Measurements from ENCODE around the gene FADS3. TPM values are rescaled to one million over a fixed set of nuclear protein-coding genes. Genes with fewer than 3 reads are reported as not detected.

FADS3 gene
- total RNA-seq, 1 experiment from 2014 or later, result 50.0 TPM

GRCh38 chr11:61840371-61840770 is 51.0 kb downstream of the FADS3 start:
- DNase-seq (ENCODE audit: low spot score) (no peak), ATAC-seq (no peak)
- Mint-ChIP-seq H3K4me1 (peaks cover 15% of the 10 kb centered on the region), H3K36me3 (peaks cover 79% of the 10 kb centered on the region), H3K27ac (peak overlapping the region; percentile 41; the same call in 1 of the 2 replicates), H3K27me3 (ENCODE audit: low read depth) (no peaks in the 10 kb centered on the region), H3K9me3 (0 out of 2 replicates have a peak, but pooled peaks cover 3% of the 10 kb centered on the region), H3K4me3 (no peak overlapping the region)
- no peak for TF ChIP-seq TEAD4 (CRISPR knock-in tag; IDR thresholded peaks at IDR 0.05)
- no peak for TF ChIP-seq ESRRA (CRISPR knock-in tag; IDR thresholded peaks at IDR 0.05; ENCODE audit: borderline replicate concordance)
- no peak for TF ChIP-seq FOXP1 (CRISPR knock-in tag; IDR thresholded peaks at IDR 0.05; ENCODE audit: borderline replicate concordance)
- TF ChIP-seq ZNF263 (CRISPR knock-in tag; IDR thresholded peaks at IDR 0.05; ENCODE audit: low read depth), result no peak
- no peak for TF ChIP-seq HMGXB4 (CRISPR knock-in tag; IDR thresholded peaks at IDR 0.05)
- no peak for TF ChIP-seq ZNF396 (CRISPR knock-in tag; IDR thresholded peaks at IDR 0.05; ENCODE audit: borderline replicate concordance)
- TF ChIP-seq ETV6 (CRISPR knock-in tag; IDR thresholded peaks at IDR 0.05), result no peak
- no peak for TF ChIP-seq NR3C1 (CRISPR knock-in tag; conservative IDR thresholded peaks at IDR 0.05; ENCODE audit: low read depth)
- TF ChIP-seq SOX15 (CRISPR knock-in tag; IDR thresholded peaks at IDR 0.05), result no peak
- ChIA-PET CTCF (no interaction called here), POLR2A (no interaction called here)

DNA sequence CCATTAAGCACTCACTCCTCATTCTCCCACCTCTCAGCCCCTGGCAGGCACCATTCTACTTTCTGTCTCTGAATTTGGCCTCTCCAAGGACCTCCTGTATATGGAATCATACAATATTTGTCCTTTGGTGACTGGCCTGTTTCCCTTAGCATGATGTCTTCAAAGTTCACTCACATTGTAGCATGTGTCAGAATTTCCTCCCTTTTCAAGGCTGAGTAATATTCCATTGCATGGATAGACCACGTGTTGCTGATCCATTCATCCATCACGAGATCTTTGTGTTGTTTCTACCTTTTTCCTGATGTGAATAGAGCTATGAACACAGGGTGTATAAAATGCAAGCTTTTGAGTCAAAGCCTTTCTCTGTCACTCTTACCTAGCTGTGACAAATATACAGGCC is 51.6 kb downstream of the FADS3 start:
- Mint-ChIP-seq H3K9me3 (0 out of 2 replicates have a peak, but pooled peaks cover 3% of the 10 kb centered on the region), H3K36me3 (peaks cover 75% of the 10 kb centered on the region), H3K4me1 (peaks cover 19% of the 10 kb centered on the region), H3K4me3 (no peak overlapping the region), H3K27ac (no peak overlapping the region), H3K27me3 (ENCODE audit: low read depth) (no peaks in the 10 kb centered on the region)
- TF ChIP-seq ZNF512 (CRISPR knock-in tag; IDR thresholded peaks at IDR 0.05; ENCODE audit: borderline replicate concordance) (no peak), GABPB1 (CRISPR knock-in tag; IDR thresholded peaks at IDR 0.05) (no peak), ZNF396 (CRISPR knock-in tag; IDR thresholded peaks at IDR 0.05; ENCODE audit: borderline replicate concordance) (no peak), ZNF532 (CRISPR knock-in tag; IDR thresholded peaks at IDR 0.05; ENCODE audit: borderline replicate concordance) (no peak), GTF2I (CRISPR knock-in tag; conservative IDR thresholded peaks at IDR 0.05) (no peak)
- TF ChIP-seq, protein P1, sequence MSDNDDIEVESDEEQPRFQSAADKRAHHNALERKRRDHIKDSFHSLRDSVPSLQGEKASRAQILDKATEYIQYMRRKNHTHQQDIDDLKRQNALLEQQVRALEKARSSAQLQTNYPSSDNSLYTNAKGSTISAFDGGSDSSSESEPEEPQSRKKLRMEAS (CRISPR knock-in tag; IDR thresholded peaks at IDR 0.05), result no peak
- DNase-seq (ENCODE audit: low spot score) (no peak), ATAC-seq (no peak)
- CTCF ChIA-PET, result no interaction called here
- POLR2A ChIA-PET, result no interaction called here

DNA sequence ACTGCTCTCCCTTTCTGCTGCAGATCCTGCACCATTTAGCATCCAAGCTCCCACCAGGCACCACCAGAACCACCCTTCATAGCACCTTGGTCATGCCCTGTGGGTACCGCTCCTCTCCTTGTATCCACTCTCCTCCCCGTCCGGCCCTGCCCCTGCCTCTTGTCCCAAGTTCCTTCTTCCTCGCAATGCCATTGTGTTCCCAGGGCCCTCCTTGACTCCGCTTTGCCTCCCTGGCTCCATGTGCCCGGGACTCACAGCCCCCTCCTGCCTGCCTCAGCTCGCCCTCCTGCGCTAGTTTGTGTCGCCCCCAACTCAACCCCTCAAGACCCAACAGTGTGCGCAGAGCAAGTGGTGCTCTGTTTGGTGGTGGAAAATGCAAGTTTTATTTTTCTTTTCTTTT is 52.4 kb downstream of the FADS3 start:
- TF ChIP-seq CBFB (CRISPR knock-in tag; IDR thresholded peaks at IDR 0.05; ENCODE audit: low read depth) (no peak), CREB1 (CRISPR knock-in tag; IDR thresholded peaks at IDR 0.05) (no peak), ZNF532 (CRISPR knock-in tag; IDR thresholded peaks at IDR 0.05; ENCODE audit: borderline replicate concordance) (no peak)
- TF ChIP-seq, protein P2, sequence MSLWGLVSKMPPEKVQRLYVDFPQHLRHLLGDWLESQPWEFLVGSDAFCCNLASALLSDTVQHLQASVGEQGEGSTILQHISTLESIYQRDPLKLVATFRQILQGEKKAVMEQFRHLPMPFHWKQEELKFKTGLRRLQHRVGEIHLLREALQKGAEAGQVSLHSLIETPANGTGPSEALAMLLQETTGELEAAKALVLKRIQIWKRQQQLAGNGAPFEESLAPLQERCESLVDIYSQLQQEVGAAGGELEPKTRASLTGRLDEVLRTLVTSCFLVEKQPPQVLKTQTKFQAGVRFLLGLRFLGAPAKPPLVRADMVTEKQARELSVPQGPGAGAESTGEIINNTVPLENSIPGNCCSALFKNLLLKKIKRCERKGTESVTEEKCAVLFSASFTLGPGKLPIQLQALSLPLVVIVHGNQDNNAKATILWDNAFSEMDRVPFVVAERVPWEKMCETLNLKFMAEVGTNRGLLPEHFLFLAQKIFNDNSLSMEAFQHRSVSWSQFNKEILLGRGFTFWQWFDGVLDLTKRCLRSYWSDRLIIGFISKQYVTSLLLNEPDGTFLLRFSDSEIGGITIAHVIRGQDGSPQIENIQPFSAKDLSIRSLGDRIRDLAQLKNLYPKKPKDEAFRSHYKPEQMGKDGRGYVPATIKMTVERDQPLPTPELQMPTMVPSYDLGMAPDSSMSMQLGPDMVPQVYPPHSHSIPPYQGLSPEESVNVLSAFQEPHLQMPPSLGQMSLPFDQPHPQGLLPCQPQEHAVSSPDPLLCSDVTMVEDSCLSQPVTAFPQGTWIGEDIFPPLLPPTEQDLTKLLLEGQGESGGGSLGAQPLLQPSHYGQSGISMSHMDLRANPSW (CRISPR knock-in tag; conservative IDR thresholded peaks at IDR 0.05; ENCODE audit: low read depth), result no peak
- DNase-seq (ENCODE audit: low spot score) (no peak), ATAC-seq (no peak)
- H3K27me3 Mint-ChIP-seq (ENCODE audit: low read depth), result no peaks in the 10 kb centered on the region
- peak overlapping the region; percentile 45; the same call in 1 of the 2 replicates for H3K27ac Mint-ChIP-seq
- peaks cover 26% of the 10 kb centered on the region for H3K4me1 Mint-ChIP-seq
- H3K36me3 Mint-ChIP-seq, result peaks cover 72% of the 10 kb centered on the region
- ChIA-PET POLR2A (interaction anchor here (0.8 kb wide), 1 partner anchor 41 kb away, joined by 4 read pairs; no protein-coding TSS in a partner anchor), CTCF (interaction anchor here (0.5 kb wide), 1 partner anchor 105 kb away, joined by 5 read pairs; no protein-coding TSS in a partner anchor)
- no peak overlapping the region for H3K4me3 Mint-ChIP-seq
- H3K9me3 Mint-ChIP-seq, result 0 out of 2 replicates have a peak, but pooled peaks cover 3% of the 10 kb centered on the region
